Spinal cord (tissue), 10 donors: ENCODE results near the gene DAAM1. TPM values are rescaled to one million over a fixed set of nuclear protein-coding genes. Genes with fewer than 3 reads are reported as not detected.
A peak's percentile ranks its signal among the peaks of the same experiment; 100 is the strongest.

ENCODE experiments used
- DNase-seq, 6 donors: peaks; one replicate each; pipeline versions ENCODE4 v3.0.0 to v3.0.0-alpha.2; 2013 to 2015; ENCODE audit warnings: low spot score in 6 of 6, low read depth in 4 of 6
- H3K27ac ChIP-seq: one replicate; pipeline ENCODE4 v1.5.1; 2013; ENCODE audit warnings: low read depth, low read length, control low read depth
- H3K27me3 ChIP-seq: one replicate; pipeline ENCODE4 v1.6.1; 2013; ENCODE audit warnings: low read length; ENCODE audit not compliant: control insufficient read depth, insufficient read depth
- H3K36me3 ChIP-seq: one replicate; pipeline ENCODE4 v1.6.1; 2013; ENCODE audit warnings: low read length; ENCODE audit not compliant: control insufficient read depth, insufficient read depth
- H3K4me1 ChIP-seq: one replicate; pipeline ENCODE4 v1.6.1; 2013; ENCODE audit warnings: low read length; ENCODE audit not compliant: control insufficient read depth, insufficient read depth
- H3K4me3 ChIP-seq: one replicate; pipeline ENCODE4 v1.5.1; 2013; ENCODE audit warnings: low read depth, low read length, control low read depth
- H3K9me3 ChIP-seq: one replicate; pipeline ENCODE4 v1.6.1; 2013; ENCODE audit warnings: low read length; ENCODE audit not compliant: control insufficient read depth, insufficient read depth
- WGBS: methylation state at CpG from one replicate; pipeline ENCODE4 v1.1.5; 2013; ENCODE audit warnings: missing lambda C conversion rate; ENCODE audit not compliant: insufficient coverage; 5-methylcytosine and 5-hydroxymethylcytosine counted together
- polyA plus RNA-seq, 2 donors: library from polyadenylated mRNA; unstranded; fragments of 120-200 nt; gene quantifications; one replicate each; pipeline ENCODE4 v1.2.1, GENCODE V29; 2013; ENCODE audit not compliant: insufficient read length in 2 of 2
- total RNA-seq, 2 donors: library from RNA; depleted of rRNA in 1 of 2; stranded (reverse); fragments of 120-200 nt in 1 of 2; fragments of >200 nt in 1 of 2; gene quantifications; one replicate each; pipeline versions ENCODE4 v1.2.3 to v1.2.4, GENCODE V29; 2013 to 2014
- donor health status: healthy.

DAAM1 gene
- total and polyA plus RNA-seq, 4 donors: 32.9 to 78.0 (median 61.7) TPM

DNA sequence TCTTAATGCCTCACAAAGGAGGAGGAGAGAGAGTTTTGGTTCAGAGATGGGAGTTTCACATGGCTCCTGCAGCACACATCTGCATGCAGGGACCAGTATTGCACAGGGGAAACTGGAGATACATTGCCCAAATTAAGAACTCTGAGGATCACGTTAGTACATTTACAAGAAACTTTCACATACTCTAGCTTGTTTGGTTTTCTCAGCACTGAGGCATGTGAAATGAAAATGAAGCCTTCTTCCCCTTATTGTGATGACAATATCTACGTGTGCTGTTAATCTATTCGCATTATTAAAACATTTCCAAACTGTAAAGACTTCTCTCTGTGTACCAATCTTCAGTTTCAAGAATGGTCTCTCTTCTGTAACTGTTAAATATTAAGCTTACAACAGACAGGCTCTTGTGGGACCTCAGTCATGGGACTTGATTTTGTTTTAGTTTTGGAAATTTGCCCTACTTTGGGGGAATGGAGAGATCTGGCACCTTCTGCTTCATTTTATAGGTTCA, 124.7 kb downstream of the DAAM1 start:
- Histone ChIP-seq H3K27me3 (no peaks in the 10 kb centered on the region), H3K36me3 (no peaks in the 10 kb centered on the region), H3K4me3 (no peak overlapping the region), H3K27ac (no peak overlapping the region), H3K4me1 (no peaks in the 10 kb centered on the region), H3K9me3 (no peaks in the 10 kb centered on the region)
- no CpG with 5 or more reads among the region's 3 CpGs for WGBS
- no peak for DNase-seq

DNA sequence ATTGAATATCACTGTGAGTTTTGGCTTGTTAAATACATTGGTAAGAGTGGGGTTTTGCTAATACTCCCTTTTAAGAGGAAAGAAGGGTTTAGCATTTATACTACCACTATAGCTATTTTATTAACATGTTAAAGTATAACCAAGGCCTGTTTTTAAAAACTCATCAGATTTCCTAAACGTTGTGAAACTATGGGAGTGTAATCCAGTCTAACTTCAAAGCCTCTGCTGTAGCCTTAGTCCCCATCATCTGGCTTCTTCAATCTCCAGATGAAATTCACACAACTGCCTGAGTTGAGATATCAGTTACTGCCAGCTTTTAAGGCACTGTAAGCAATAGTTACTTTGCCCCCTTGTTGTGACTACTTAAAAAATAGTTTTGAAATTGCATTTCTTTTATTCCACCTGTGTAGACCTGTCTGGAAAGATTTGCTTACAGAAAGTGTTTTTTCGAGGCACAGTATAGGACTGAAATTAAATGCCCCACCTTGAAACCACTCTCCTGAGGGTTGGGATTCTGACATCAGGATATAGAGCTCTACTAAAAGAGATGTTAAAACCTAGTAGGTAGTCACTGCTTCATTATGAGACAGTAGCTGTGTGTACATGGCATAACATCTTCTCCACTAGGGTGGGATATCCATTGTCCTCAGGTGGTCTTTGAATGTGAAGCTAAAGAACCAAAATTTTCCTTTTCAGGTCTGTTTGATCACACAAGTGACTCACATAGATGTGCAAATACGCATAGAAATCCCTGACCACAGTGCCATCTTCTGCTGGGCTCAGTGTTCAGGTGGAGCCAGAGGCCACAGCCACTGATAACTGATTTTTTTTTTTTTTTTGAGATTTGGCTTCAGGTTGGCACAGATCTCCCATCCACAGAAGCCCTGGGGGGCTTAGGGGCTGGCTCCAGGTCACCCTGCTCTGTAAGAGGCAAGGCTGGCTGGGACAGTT, 125.5 kb downstream of the DAAM1 start:
- Histone ChIP-seq H3K36me3 (no peaks in the 10 kb centered on the region), H3K9me3 (no peaks in the 10 kb centered on the region), H3K4me1 (no peaks in the 10 kb centered on the region), H3K4me3 (no peak overlapping the region), H3K27ac (no peak overlapping the region), H3K27me3 (no peaks in the 10 kb centered on the region)
- WGBS: no CpG with 5 or more reads among the region's 3 CpGs
- no peak for DNase-seq

- WGBS: 40% methylated on average over 1 of the region's 5 CpGs
- Histone ChIP-seq H3K4me1 (no peaks in the 10 kb centered on the region), H3K27ac (no peak overlapping the region), H3K9me3 (no peaks in the 10 kb centered on the region), H3K27me3 (no peaks in the 10 kb centered on the region), H3K4me3 (no peak overlapping the region), H3K36me3 (no peaks in the 10 kb centered on the region)
- peak in 1 of 6 donors; percentile 36 for DNase-seq
These were observed 126.6 kb downstream of the DAAM1 start for GRCh38 chr14:59314953-59315599.

- no peak overlapping the region for H3K4me3 ChIP-seq
- no CpG with 5 or more reads among the region's 1 CpG for WGBS
- H3K27ac ChIP-seq: no peak overlapping the region
- no peaks in the 10 kb centered on the region for H3K9me3 ChIP-seq
- no peaks in the 10 kb centered on the region for H3K4me1 ChIP-seq
- no peaks in the 10 kb centered on the region for H3K27me3 ChIP-seq
- no peak for DNase-seq
- H3K36me3 ChIP-seq: no peaks in the 10 kb centered on the region
These were observed 127.8 kb downstream of the DAAM1 start for GRCh38 chr14:59316151-59316830.

DNA sequence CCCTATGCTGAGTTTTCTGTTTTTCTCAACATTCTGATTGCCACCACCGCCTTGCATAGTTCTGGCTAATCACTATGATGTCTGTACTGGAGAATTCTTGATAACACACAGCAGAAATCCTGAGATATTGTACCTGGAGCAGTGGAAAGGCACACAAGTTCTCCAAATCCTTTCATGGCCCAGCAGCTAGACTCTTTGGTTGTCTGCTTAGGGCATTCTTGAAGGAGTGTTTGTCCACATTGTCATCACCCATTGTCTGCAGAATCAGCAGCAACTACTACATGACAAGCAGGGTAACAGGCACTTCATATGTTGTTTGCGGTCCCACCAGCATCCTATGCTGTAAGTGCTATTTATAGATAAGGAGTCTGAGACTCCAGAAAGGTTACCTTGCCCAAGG, 128.9 kb downstream of the DAAM1 start:
- no peaks in the 10 kb centered on the region for H3K4me1 ChIP-seq
- WGBS: no CpG with 5 or more reads among the region's 2 CpGs
- no peaks in the 10 kb centered on the region for H3K9me3 ChIP-seq
- H3K4me3 ChIP-seq: no peak overlapping the region
- peaks cover 3% of the 10 kb centered on the region for H3K36me3 ChIP-seq
- no peaks in the 10 kb centered on the region for H3K27me3 ChIP-seq
- H3K27ac ChIP-seq: no peak overlapping the region
- no peak for DNase-seq

GRCh38 chr14:59317798-59318505, 129.5 kb downstream of the DAAM1 start:
- no peak overlapping the region for H3K27ac ChIP-seq

GRCh38 chr14:59318908-59319307, 130.4 kb downstream of the DAAM1 start:
- DNase-seq: no peak
- Histone ChIP-seq H3K4me1 (peaks cover 4% of the 10 kb centered on the region), H3K4me3 (no peak overlapping the region), H3K36me3 (peaks cover 6% of the 10 kb centered on the region), H3K27me3 (no peaks in the 10 kb centered on the region), H3K9me3 (no peaks in the 10 kb centered on the region), H3K27ac (no peak overlapping the region)
- 71% methylated on average over 1 of the region's 4 CpGs for WGBS

More at GRCh38 chr14:59317798-59318505, 129.5 kb downstream of the DAAM1 start:
- H3K4me3 ChIP-seq: no peak overlapping the region
- H3K36me3 ChIP-seq: peaks cover 5% of the 10 kb centered on the region
- no peak for DNase-seq
- WGBS: 61% methylated on average over 4 of the region's 5 CpGs
- H3K27me3 ChIP-seq: no peaks in the 10 kb centered on the region
- H3K4me1 ChIP-seq: peaks cover 2% of the 10 kb centered on the region
- no peaks in the 10 kb centered on the region for H3K9me3 ChIP-seq

DNA sequence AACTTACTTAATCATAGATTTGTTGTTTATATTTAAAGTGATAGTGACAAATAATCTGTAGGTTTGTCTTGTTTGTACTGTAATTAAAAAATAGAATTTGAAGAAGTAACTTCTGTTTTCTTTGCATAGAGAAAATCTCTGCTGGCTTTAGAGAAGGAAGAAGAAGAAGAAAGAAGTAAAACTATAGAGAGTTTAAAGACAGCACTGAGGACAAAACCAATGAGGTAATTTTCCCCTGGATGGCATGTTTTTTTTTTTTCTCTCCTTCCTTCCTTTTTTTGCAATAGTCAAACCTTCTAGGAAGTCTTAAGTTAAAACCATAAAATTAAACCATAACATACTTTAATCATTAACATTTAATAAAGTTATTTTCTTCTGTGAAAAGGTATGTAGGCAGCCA, 131.9 kb downstream of the DAAM1 start:
- DNase-seq: no peak
- Histone ChIP-seq H3K9me3 (no peaks in the 10 kb centered on the region), H3K27me3 (no peaks in the 10 kb centered on the region), H3K4me1 (peaks cover 4% of the 10 kb centered on the region), H3K27ac (no peak overlapping the region), H3K4me3 (no peak overlapping the region), H3K36me3 (peaks cover 6% of the 10 kb centered on the region)
